Spinal cord (tissue), 10 donors: ENCODE data around the gene EPHA6. TPM values are rescaled to one million over a fixed set of nuclear protein-coding genes. Genes with fewer than 3 reads are reported as not detected.

Experiments used
- DNase-seq, 6 donors: peaks; one replicate each; pipeline versions ENCODE4 v3.0.0 to v3.0.0-alpha.2; 2013 to 2015; ENCODE audit warnings: low spot score in 6 of 6, low read depth in 4 of 6
- H3K27ac ChIP-seq: one replicate; pipeline ENCODE4 v1.5.1; 2013; ENCODE audit warnings: low read depth, low read length, control low read depth
- H3K27me3 ChIP-seq: one replicate; pipeline ENCODE4 v1.6.1; 2013; ENCODE audit warnings: low read length; ENCODE audit not compliant: control insufficient read depth, insufficient read depth
- H3K36me3 ChIP-seq: one replicate; pipeline ENCODE4 v1.6.1; 2013; ENCODE audit warnings: low read length; ENCODE audit not compliant: control insufficient read depth, insufficient read depth
- H3K4me1 ChIP-seq: one replicate; pipeline ENCODE4 v1.6.1; 2013; ENCODE audit warnings: low read length; ENCODE audit not compliant: control insufficient read depth, insufficient read depth
- H3K4me3 ChIP-seq: one replicate; pipeline ENCODE4 v1.5.1; 2013; ENCODE audit warnings: low read depth, low read length, control low read depth
- H3K9me3 ChIP-seq: one replicate; pipeline ENCODE4 v1.6.1; 2013; ENCODE audit warnings: low read length; ENCODE audit not compliant: control insufficient read depth, insufficient read depth
- WGBS: methylation state at CpG from one replicate; pipeline ENCODE4 v1.1.5; 2013; ENCODE audit warnings: missing lambda C conversion rate; ENCODE audit not compliant: insufficient coverage; 5-methylcytosine and 5-hydroxymethylcytosine counted together
- polyA plus RNA-seq, 2 donors: library from polyadenylated mRNA; unstranded; fragments of 120-200 nt; gene quantifications; one replicate each; pipeline ENCODE4 v1.2.1, GENCODE V29; 2013; ENCODE audit not compliant: insufficient read length in 2 of 2
- total RNA-seq, 2 donors: library from RNA; depleted of rRNA in 1 of 2; stranded (reverse); fragments of 120-200 nt in 1 of 2; fragments of >200 nt in 1 of 2; gene quantifications; one replicate each; pipeline versions ENCODE4 v1.2.3 to v1.2.4, GENCODE V29; 2013 to 2014
- donor health status: healthy.

EPHA6 gene
- total and polyA plus RNA-seq, 4 donors, result 5.3 to 78.5 (median 16.0) TPM

DNA sequence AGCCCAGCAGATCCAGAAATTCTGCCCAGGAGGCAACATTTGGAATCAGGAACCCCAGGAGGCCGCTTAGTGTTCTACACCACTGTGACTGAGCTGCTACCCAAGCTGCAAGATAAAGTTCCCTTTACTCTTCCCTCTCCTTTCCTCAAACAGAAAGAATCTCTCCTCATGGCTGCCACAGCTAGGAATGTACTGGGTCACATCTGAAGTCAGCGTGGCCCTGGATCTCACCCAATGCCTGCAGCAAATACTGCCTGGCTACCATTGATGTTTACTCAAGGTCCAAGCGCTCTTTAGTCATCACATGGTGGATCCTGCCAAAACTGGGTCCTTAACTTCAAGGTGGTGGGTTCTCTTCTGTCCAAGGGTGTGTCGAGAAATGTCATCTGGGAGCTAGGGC lies 382.7 kb downstream of the EPHA6 start:
- DNase-seq, result no peak
- Histone ChIP-seq H3K4me1 (no peaks in the 10 kb centered on the region), H3K27me3 (no peaks in the 10 kb centered on the region), H3K9me3 (no peaks in the 10 kb centered on the region), H3K4me3 (no peak overlapping the region), H3K36me3 (no peaks in the 10 kb centered on the region), H3K27ac (no peak overlapping the region)
- 94% methylated on average over 3 of the region's 4 CpGs for WGBS

DNA sequence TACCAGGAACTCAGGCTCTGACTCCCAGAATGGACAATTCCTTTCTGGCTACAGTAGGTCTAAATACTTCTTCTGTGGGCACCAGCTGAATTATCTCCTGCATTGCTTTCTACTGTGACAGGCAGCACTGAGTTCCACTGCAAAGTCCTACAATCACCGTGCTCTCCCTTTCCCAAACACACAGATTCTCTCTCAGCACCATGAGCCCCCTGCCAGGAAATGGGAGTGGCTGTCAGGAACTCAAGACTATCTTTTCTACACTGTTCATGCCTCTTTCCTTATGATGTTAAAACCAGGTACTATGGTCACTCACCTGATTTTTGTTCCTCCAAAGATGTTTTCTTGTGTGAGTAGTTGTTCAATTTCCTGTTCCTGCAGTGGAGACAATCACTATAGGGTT lies 383.4 kb downstream of the EPHA6 start:
- H3K9me3 ChIP-seq, result no peaks in the 10 kb centered on the region
- H3K27ac ChIP-seq, result no peak overlapping the region
- H3K4me3 ChIP-seq, result no peak overlapping the region
- H3K27me3 ChIP-seq, result no peaks in the 10 kb centered on the region
- H3K4me1 ChIP-seq, result no peaks in the 10 kb centered on the region
- no peak for DNase-seq
- H3K36me3 ChIP-seq, result no peaks in the 10 kb centered on the region
- 71% methylated on average over 1 of the region's 1 CpG for WGBS

DNA sequence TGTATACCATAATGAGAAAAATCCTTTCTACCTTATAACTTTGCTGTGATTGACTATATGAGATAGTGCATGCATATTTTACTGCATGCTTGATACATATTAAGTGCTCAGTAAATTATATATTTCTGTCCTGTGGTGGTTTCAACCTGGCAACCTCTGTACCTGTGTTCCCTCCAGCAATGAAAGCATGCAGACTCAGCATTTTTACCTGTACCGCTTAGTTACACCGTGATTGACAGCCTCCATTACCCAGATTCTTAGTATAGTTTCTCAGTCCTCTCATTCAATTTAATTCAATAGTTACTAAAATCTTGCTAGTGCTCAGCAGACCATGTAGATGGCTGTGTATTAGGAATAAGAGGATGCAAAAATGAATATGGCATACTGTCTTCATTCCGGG lies 386.0 kb downstream of the EPHA6 start:
- Histone ChIP-seq H3K4me1 (no peaks in the 10 kb centered on the region), H3K9me3 (no peaks in the 10 kb centered on the region), H3K27me3 (no peaks in the 10 kb centered on the region), H3K27ac (no peak overlapping the region), H3K36me3 (no peaks in the 10 kb centered on the region), H3K4me3 (no peak overlapping the region)
- no CpG with 5 or more reads among the region's 3 CpGs for WGBS
- peak in 1 of 6 donors; percentile 52 for DNase-seq

DNA sequence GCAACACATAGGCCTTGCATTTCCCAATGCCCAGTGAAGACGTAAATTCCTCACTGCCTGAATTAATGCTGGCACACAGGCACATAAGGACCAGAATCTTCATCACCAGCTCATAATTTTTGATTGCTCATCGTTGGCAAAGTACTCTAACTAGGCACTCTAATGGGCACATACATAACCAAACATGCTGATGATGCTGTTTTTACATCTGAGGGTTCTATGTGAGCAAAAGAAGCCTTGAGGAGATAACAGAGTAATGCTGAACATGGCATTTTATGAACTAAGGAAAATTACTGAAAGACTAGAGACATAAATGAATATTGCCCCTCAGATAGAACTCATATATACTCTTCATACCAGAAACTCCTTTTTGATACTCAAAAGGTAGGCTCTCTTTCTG lies 387.4 kb downstream of the EPHA6 start:
- Histone ChIP-seq H3K27ac (no peak overlapping the region), H3K36me3 (no peaks in the 10 kb centered on the region), H3K9me3 (no peaks in the 10 kb centered on the region), H3K4me1 (no peaks in the 10 kb centered on the region), H3K27me3 (no peaks in the 10 kb centered on the region), H3K4me3 (no peak overlapping the region)
- peak in 4 of 6 donors; percentile 4 to 86 (median 11) for DNase-seq
- WGBS, result 91% methylated on average over 1 of the region's 2 CpGs

DNA sequence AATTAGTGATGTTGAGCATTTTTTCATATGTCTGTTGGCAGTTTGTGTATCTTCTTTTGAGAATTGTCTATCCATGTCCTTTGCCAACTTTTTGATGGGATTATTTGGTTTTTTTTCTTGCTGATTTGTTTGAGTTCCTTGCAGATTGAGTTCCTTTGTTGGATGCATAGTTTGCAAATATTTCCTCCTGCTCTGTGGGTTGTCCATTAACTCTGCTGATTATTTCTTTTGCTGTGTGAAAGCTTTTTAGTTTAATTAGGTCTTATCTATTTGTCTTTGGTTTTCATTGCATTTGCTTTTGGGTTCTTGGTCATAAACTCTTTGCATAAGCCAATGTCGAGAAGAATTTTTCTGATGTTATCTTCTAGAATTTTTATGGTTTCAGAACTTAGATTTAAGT lies 414.6 kb downstream of the EPHA6 start:
- WGBS, result 100% methylated on average over 1 of the region's 1 CpG
- Histone ChIP-seq H3K9me3 (no peaks in the 10 kb centered on the region), H3K4me3 (no peak overlapping the region), H3K36me3 (no peaks in the 10 kb centered on the region), H3K27ac (no peak overlapping the region), H3K4me1 (no peaks in the 10 kb centered on the region), H3K27me3 (no peaks in the 10 kb centered on the region)
- DNase-seq, result no peak

DNA sequence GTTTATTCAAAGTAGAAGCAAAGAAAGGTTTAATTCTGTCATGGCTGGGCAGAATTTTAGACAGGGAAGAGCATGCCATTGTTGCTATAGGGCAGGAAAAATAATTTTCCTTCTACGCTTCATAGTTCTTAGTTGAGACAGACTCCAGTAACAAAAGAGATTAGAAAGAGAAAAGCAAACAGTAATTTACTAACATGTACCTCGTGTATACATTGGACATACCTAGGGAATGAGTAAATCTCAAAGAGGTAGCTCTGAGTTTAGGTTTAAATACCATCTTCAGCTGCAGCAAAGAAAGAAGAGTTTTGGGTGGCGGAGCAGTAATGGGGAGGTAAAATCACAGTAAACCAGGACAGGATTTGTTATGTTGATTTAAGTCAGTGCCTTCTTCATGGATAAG lies 416.1 kb downstream of the EPHA6 start:
- no CpG with 5 or more reads among the region's 3 CpGs for WGBS
- Histone ChIP-seq H3K4me1 (no peaks in the 10 kb centered on the region), H3K9me3 (no peaks in the 10 kb centered on the region), H3K27ac (no peak overlapping the region), H3K27me3 (no peaks in the 10 kb centered on the region), H3K4me3 (no peak overlapping the region), H3K36me3 (no peaks in the 10 kb centered on the region)
- DNase-seq, result no peak

DNA sequence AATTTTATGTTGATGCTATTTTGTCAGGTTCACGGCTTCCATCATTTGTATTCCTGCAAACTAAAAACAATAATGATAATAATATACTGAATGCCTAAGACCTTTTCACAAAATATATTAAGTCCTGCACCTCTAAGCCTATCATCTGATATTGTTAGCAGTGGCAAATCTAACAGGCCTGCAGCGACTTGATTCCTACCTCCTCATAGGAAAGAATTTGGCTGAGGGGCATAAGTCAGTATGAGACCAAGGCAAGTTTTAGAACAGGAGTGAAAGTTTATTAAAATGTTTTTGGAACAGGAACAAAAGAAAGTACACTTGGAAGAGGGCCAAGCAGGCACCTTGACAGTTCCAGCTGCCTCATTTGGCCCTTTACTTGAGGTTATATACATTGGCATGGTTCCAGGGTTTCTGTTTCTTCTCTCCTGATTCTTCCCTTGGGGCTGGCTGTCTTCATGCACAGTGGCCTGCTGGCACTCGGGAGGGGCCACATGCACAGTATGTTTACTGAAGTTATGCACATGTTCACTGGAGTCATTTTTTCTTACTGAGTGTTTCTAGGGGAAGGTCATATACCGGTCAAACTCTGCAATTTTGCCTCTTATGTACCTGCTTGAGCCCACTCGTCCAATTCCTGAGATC lies 418.1 kb downstream of the EPHA6 start:
- 90% methylated on average over 2 of the region's 5 CpGs for WGBS
- H3K36me3 ChIP-seq, result no peaks in the 10 kb centered on the region
- no peaks in the 10 kb centered on the region for H3K4me1 ChIP-seq
- no peak overlapping the region for H3K4me3 ChIP-seq
- no peaks in the 10 kb centered on the region for H3K27me3 ChIP-seq
- no peaks in the 10 kb centered on the region for H3K9me3 ChIP-seq
- no peak overlapping the region for H3K27ac ChIP-seq
- peak in 1 of 6 donors; percentile 29 for DNase-seq

DNA sequence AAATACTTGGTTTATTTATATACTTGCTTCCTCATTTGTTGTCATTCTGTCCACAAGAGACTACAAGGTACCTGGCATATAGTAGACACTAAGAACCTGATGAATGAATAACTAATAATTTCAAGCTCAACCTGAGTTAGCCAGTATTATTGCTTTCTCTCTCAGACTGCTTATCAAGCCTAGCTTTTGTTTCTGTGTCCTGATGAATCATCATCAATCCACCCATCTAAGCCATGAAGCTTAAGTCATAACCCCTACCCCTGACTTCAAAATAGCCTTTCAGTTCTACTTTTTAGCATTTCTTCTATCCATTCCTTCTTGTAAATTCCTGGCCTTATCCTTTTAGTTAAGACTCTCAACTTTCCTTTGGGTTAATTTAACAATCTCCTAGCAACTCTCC lies 420.8 kb downstream of the EPHA6 start:
- Histone ChIP-seq H3K27me3 (no peaks in the 10 kb centered on the region), H3K4me3 (no peak overlapping the region), H3K27ac (no peak overlapping the region), H3K36me3 (no peaks in the 10 kb centered on the region), H3K4me1 (no peaks in the 10 kb centered on the region), H3K9me3 (no peaks in the 10 kb centered on the region)
- no peak for DNase-seq

DNA sequence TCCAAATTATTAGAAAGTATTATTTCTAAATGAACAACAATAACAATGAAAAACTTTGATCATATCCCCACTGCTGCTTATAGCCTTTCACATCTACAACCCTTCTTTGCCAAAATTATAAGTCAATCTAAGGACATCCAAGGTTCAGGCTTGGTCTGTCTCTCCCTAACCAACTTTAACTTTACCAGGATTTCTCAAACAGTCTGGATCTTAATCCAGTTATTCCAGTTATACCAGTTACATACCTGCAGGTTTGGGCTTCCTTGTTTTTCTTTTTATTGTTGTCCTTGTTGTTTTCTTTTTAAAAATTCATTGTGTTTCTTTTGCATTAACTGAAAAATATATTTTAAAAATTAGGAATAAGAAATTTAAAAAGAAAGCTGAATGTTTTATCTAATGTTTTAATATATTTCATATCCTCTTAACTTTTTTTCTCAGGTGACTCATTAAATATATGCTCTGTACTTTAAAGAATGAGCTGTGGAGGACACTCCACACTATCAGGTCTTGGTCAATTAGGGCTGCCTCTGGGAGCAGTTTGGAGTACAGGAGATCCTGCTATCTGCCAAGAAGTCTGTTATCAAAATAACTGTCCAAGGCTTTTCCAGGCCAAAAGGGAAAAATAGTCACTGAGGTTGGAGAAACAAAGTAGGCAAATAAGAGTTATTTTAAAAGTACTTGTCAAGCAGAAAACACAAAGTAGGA lies 421.4 kb downstream of the EPHA6 start:
- no peaks in the 10 kb centered on the region for H3K36me3 ChIP-seq
- H3K4me1 ChIP-seq, result no peaks in the 10 kb centered on the region
- no peaks in the 10 kb centered on the region for H3K9me3 ChIP-seq
- H3K27me3 ChIP-seq, result no peaks in the 10 kb centered on the region
- no peak overlapping the region for H3K4me3 ChIP-seq
- no peak for DNase-seq
- no peak overlapping the region for H3K27ac ChIP-seq

DNA sequence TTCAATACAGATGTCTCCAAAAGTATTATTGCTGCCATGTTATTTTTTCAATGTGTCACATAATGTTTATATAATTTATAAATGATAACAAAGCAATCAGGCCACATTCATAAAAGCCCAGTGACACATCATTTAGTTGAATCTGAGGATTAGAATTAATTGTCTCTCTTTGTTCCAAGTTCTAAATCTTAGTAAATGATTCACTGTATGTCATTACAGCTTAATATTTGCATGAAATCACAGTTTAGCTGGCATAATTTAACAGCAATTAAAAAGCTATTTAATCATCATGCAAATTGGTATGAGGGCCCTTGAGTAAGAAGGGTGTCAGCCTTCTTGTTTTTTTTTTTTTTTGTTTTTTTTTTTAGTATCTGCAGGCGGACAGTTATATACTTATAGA lies 427.0 kb downstream of the EPHA6 start:
- H3K4me3 ChIP-seq, result no peak overlapping the region
- WGBS, result no CpG with 5 or more reads among the region's 1 CpG
- no peaks in the 10 kb centered on the region for H3K27me3 ChIP-seq
- H3K4me1 ChIP-seq, result no peaks in the 10 kb centered on the region
- no peaks in the 10 kb centered on the region for H3K36me3 ChIP-seq
- no peaks in the 10 kb centered on the region for H3K9me3 ChIP-seq
- no peak overlapping the region for H3K27ac ChIP-seq
- peak in 2 of 6 donors; percentile 17 to 45 for DNase-seq
